ENCODE results near the gene CLDN4. TPM values are rescaled to one million over a fixed set of nuclear protein-coding genes. Genes with fewer than 3 reads are reported as not detected.
A peak's percentile ranks its signal among the peaks of the same experiment; 100 is the strongest.

Gene CLDN4, protein sequence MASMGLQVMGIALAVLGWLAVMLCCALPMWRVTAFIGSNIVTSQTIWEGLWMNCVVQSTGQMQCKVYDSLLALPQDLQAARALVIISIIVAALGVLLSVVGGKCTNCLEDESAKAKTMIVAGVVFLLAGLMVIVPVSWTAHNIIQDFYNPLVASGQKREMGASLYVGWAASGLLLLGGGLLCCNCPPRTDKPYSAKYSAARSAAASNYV
- 1.8 and 2.6 TPM in 2 replicates for total RNA-seq (2011; cell fraction: chromatin; rRNA removed; ENCODE audit: low replicate concordance)
- total RNA-seq (2011; cell fraction: nucleolus; rRNA removed) = 0.66 and 1.0 TPM in 2 replicates
- total RNA-seq (2011; cell fraction: nucleoplasm; rRNA removed) = 2.3 and 2.8 TPM in 2 replicates
- total RNA-seq (2014; rRNA removed) = 0.05 and 0.08 TPM in 2 replicates
- 0.06 TPM in 1 of 2 replicates, not detected in the other for total RNA-seq (2014; rRNA removed; fragmentation: Illumina TruSeq; extraction: Trizol)
- 0.04 and 0.07 TPM in 2 replicates for total RNA-seq (2015; rRNA removed; fragmentation: Illumina TruSeq; extraction: Trizol)
- total RNA-seq (2021) = 0.60 and 0.63 TPM in 2 replicates
- polyA plus RNA-seq (2011; rRNA removed) = 0.06 and 0.37 TPM in 2 replicates
- 0.18 TPM in 2 replicates for polyA plus RNA-seq (2011; cell fraction: cytosol; rRNA removed)
- 0.16 and 0.48 TPM in 2 replicates for polyA plus RNA-seq (2011; cell fraction: nucleus; rRNA removed)
- polyA plus RNA-seq (2012) = 0.13 and 0.25 TPM in 2 replicates
- polyA plus RNA-seq (2014; fragmentation: Illumina TruSeq; extraction: Trizol) = 0.10 and 0.21 TPM in 2 replicates
- not detected for polyA plus RNA-seq (2014; fragmentation: Nextera tagmentation; extraction: Ambion mirVana)
- polyA plus RNA-seq (2014; rRNA removed) = 0.05 and 0.13 TPM in 2 replicates
- 0.07 and 0.66 TPM in 2 replicates for polyA minus RNA-seq (2011; rRNA and poly(A)+ RNA removed)
- 0.67 TPM in 1 of 2 replicates, not detected in the other for polyA minus RNA-seq (2011; cell fraction: cytosol; rRNA and poly(A)+ RNA removed)
- 0.27 TPM in 1 of 2 replicates, not detected in the other for polyA minus RNA-seq (2011; cell fraction: nucleus; rRNA and poly(A)+ RNA removed)
- Bru-seq, nascent RNA = percentile 34 among the genes with signal in this experiment
- BruChase-seq, experiment 1, labeled RNA remaining after a 2-hour chase = percentile 35 among the genes with signal in this experiment
- percentile 43 among the genes with signal in this experiment for BruChase-seq, experiment 2, labeled RNA remaining after a 6-hour chase
- long read RNA-seq, experiment 1 = 0 reads
- long read RNA-seq, experiment 2 = 0 reads
- long read RNA-seq, experiment 3 = 0 reads

DNA sequence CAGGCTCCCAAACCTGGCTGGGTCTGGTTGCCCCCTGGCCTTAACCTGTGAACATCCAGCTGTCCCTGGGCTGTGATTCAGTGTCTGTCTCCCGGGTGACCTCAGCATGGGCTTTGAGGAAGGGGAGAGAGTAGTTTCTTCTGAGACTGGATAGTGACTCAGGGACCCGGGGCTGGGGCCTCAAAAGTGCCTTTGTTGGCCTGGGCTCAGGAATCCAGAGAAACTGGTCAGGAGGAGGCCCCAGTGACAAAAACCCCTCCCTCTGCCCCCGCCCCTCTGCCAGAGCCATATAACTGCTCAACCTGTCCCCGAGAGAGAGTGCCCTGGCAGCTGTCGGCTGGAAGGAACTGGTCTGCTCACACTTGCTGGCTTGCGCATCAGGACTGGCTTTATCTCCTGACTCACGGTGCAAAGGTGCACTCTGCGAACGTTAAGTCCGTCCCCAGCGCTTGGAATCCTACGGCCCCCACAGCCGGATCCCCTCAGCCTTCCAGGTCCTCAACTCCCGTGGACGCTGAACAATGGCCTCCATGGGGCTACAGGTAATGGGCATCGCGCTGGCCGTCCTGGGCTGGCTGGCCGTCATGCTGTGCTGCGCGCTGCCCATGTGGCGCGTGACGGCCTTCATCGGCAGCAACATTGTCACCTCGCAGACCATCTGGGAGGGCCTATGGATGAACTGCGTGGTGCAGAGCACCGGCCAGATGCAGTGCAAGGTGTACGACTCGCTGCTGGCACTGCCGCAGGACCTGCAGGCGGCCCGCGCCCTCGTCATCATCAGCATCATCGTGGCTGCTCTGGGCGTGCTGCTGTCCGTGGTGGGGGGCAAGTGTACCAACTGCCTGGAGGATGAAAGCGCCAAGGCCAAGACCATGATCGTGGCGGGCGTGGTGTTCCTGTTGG, at the start of gene CLDN4:
Gene CLDN4, plus strand, starts transcription at position 316 of the 903 bp plus-strand sequence. Its CDS starts 206 bp downstream, at position 522.
- intact Hi-C loops (cut with micrococcal nuclease) (no loop called here), in situ Hi-C loops (cut with MboI) (no loop called here)
- H3K27ac ChIP-seq (ENCODE audit: extremely low read depth, low read depth, low read length) = no peak within 1 kb of the TSS
- 67% methylated on average over 36 of the region's 42 CpGs for WGBS (ENCODE audit: insufficient coverage, low coverage, missing lambda C conversion rate)
- FAIRE-seq (no peak), DNase-seq (ENCODE audit: extremely low read depth in 1 of 4, low spot score in 3 of 4) (no peak), ATAC-seq (no peak)
- H3K27me3 ChIP-seq (ENCODE audit: control insufficient read depth in 2 of 2, insufficient read depth in 2 of 2, low read length in 2 of 2) = no peaks in the 10 kb centered on the region
- no peak within 1 kb of the TSS; the same call in 1 of the 2 replicates for H2AFZ ChIP-seq (ENCODE audit: low read depth, low read length)
- ChIA-PET CTCF (ENCODE audit: low intra/inter-chr PET ratio) (no interaction called here), POLR2A (no interaction called here)
- H3K9ac ChIP-seq (ENCODE audit: insufficient read depth in 1 of 2, low read depth in 2 of 2, low read length in 2 of 2) = peak within 1 kb of the TSS in 1 of 2 experiments; percentile 75; a peak in 2 of 4 replicates
- H3K4me3 ChIP-seq = no peak within 1 kb of the TSS
- no peaks in the 10 kb centered on the region for H3K79me2 ChIP-seq (ENCODE audit: control insufficient read depth, insufficient read depth, low read length)
- TF ChIP-seq, protein P1, sequence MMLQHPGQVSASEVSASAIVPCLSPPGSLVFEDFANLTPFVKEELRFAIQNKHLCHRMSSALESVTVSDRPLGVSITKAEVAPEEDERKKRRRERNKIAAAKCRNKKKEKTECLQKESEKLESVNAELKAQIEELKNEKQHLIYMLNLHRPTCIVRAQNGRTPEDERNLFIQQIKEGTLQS (IDR thresholded peaks at IDR 0.05) = 0 out of 2 replicates have a peak, but pooled peaks have one; percentile 9
- TF ChIP-seq, protein P1 (CRISPR knock-in tag; conservative IDR thresholded peaks at IDR 0.05) = no peak
- no peak for TF ChIP-seq RHOXF2B (CRISPR knock-in tag; conservative IDR thresholded peaks at IDR 0.05)
- TF ChIP-seq POLR2G (IDR thresholded peaks at IDR 0.05; ENCODE audit: low read depth, low read length) = peak; percentile 34; the same call in 1 of the 2 replicates
- TF ChIP-seq, protein P2, sequence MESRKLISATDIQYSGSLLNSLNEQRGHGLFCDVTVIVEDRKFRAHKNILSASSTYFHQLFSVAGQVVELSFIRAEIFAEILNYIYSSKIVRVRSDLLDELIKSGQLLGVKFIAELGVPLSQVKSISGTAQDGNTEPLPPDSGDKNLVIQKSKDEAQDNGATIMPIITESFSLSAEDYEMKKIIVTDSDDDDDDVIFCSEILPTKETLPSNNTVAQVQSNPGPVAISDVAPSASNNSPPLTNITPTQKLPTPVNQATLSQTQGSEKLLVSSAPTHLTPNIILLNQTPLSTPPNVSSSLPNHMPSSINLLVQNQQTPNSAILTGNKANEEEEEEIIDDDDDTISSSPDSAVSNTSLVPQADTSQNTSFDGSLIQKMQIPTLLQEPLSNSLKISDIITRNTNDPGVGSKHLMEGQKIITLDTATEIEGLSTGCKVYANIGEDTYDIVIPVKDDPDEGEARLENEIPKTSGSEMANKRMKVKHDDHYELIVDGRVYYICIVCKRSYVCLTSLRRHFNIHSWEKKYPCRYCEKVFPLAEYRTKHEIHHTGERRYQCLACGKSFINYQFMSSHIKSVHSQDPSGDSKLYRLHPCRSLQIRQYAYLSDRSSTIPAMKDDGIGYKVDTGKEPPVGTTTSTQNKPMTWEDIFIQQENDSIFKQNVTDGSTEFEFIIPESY (CRISPR knock-in tag; IDR thresholded peaks at IDR 0.05) = peak; percentile 55
- H4K20me1 ChIP-seq (replicated peaks; ENCODE audit: control insufficient read depth, insufficient read depth, low read length) = no peaks in the 10 kb centered on the region
- no peaks in the 10 kb centered on the region for H3K36me3 ChIP-seq (ENCODE audit: control insufficient read depth, insufficient read depth, low read length)
- H3K9me1 ChIP-seq (ENCODE audit: control insufficient read depth, insufficient read depth, low read length) = no peaks in the 10 kb centered on the region
- H3K4me2 ChIP-seq (ENCODE audit: insufficient read depth, low read length) = no peak within 1 kb of the TSS
- H3K4me1 ChIP-seq (replicated peaks in 1 of 2; ENCODE audit: control insufficient read depth in 2 of 2, insufficient read depth in 2 of 2, low read length in 2 of 2) = peaks cover 23 to 44% of the 10 kb centered on the region in 2 experiments
- no peaks in the 10 kb centered on the region for H3K9me3 ChIP-seq (replicated peaks; ENCODE audit: control insufficient read depth, insufficient read depth, low read depth, low read length)
- BruUV-seq (replicated peaks) = no TSS peak

All from K562 (cell line).